NCI-H2107 (cell line): ENCODE measurements around the gene TIMM23B.
"Not testable (repeated sequence)": the region's sequence is repeated elsewhere in the genome, so short reads cannot be mapped to it uniquely, and the experiment has no call there.

Experiments
- DNase-seq: peaks from one replicate; lab custom pipeline; 2025; lab: John Stamatoyannopoulos, UW

Gene TIMM23B

GRCh38 chr10:49941447-49942338 lies at the start of gene TIMM23B, which contains the start of gene PARG:
Gene TIMM23B (plus strand): TSS chr10:49942053. CDS start chr10:49942195, 142 bp downstream.
Gene PARG (minus strand): TSS chr10:49942027. CDS start chr10:49941725, 302 bp downstream.
- peak; percentile 3 for DNase-seq

GRCh38 chr10:49899999-49900398 lies 41.9 kb upstream of the TIMM23B start:
- not testable (repeated sequence) for DNase-seq

GRCh38 chr10:49900406-49900805 lies 41.4 kb upstream of the TIMM23B start:
- not testable (repeated sequence) for DNase-seq

- not testable (repeated sequence) for DNase-seq
Measured at GRCh38 chr10:49903829-49904228, 38.0 kb upstream of the TIMM23B start.

GRCh38 chr10:49908290-49909080 lies 33.4 kb upstream of the TIMM23B start:
- DNase-seq, result not testable (repeated sequence)

GRCh38 chr10:49910295-49910694 lies 31.6 kb upstream of the TIMM23B start:
- not testable (repeated sequence) for DNase-seq

GRCh38 chr10:49916451-49916850 lies 25.4 kb upstream of the TIMM23B start:
- not testable (repeated sequence) for DNase-seq

GRCh38 chr10:49917927-49918326 lies 23.9 kb upstream of the TIMM23B start:
- not testable (repeated sequence) for DNase-seq

GRCh38 chr10:49922041-49922440 lies 19.8 kb upstream of the TIMM23B start:
- not testable (repeated sequence) for DNase-seq

GRCh38 chr10:49923572-49923971 lies 18.3 kb upstream of the TIMM23B start:
- not testable (repeated sequence) for DNase-seq

GRCh38 chr10:49931276-49931675 lies 10.6 kb upstream of the TIMM23B start:
- DNase-seq, result not testable (repeated sequence)

- not testable (repeated sequence) for DNase-seq
Measured at GRCh38 chr10:49931959-49932728, 9.7 kb upstream of the TIMM23B start.

- DNase-seq, result not testable (repeated sequence)
Measured at GRCh38 chr10:49942339-49942705, 469 bp downstream of the TIMM23B start.

GRCh38 chr10:49943607-49944006 lies 1.8 kb downstream of the TIMM23B start:
- DNase-seq, result not testable (repeated sequence)

GRCh38 chr10:49948142-49948541 lies 6.3 kb downstream of the TIMM23B start:
- not testable (repeated sequence) for DNase-seq

GRCh38 chr10:49948737-49949136 lies 6.9 kb downstream of the TIMM23B start:
- DNase-seq, result not testable (repeated sequence)

GRCh38 chr10:49952006-49952405 lies 10.2 kb downstream of the TIMM23B start:
- DNase-seq, result not testable (repeated sequence)

GRCh38 chr10:49953122-49953521 lies 11.3 kb downstream of the TIMM23B start:
- not testable (repeated sequence) for DNase-seq

- DNase-seq, result not testable (repeated sequence)
Measured at GRCh38 chr10:49970331-49970857, 28.5 kb downstream of the TIMM23B start.

- not testable (repeated sequence) for DNase-seq
Measured at GRCh38 chr10:49971466-49971865, 29.6 kb downstream of the TIMM23B start.

- DNase-seq, result not testable (repeated sequence)
Measured at GRCh38 chr10:49972094-49972493, 30.2 kb downstream of the TIMM23B start.
